Nephron progenitor cell (in vitro differentiated cells): ENCODE measurements around the gene SLC22A4.

ENCODE experiments used
- DNase-seq: peaks from one replicate; pipeline ENCODE4 v3.0.0; 2021
- H3K27ac Mint-ChIP-seq: 2 replicates; pipeline ENCODE4 v1.8.0; 2021; ENCODE audit warnings: mild to moderate bottlenecking, moderate library complexity, mixed read lengths
- H3K27me3 Mint-ChIP-seq: 2 replicates; pipeline ENCODE4 v1.8.0; 2021; ENCODE audit warnings: mild to moderate bottlenecking, low read depth, mixed read lengths; ENCODE audit not compliant: poor library complexity
- H3K36me3 Mint-ChIP-seq: 2 replicates; pipeline ENCODE4 v1.8.0; 2021; ENCODE audit warnings: low read depth, mixed read lengths
- H3K4me1 Mint-ChIP-seq: 2 replicates; pipeline ENCODE4 v1.8.0; 2021; ENCODE audit warnings: mixed read lengths
- H3K4me3 Mint-ChIP-seq: 2 replicates; pipeline ENCODE4 v1.8.0; 2021; ENCODE audit warnings: mild to moderate bottlenecking, moderate library complexity, mixed read lengths
- H3K9me3 Mint-ChIP-seq: 2 replicates; pipeline ENCODE4 v1.8.0; 2021; ENCODE audit warnings: mild to moderate bottlenecking, moderate library complexity, mixed read lengths
- CTCF ChIP-seq: fragments of 200-600 bp; sonication (generic); IDR thresholded peaks from 2 replicates; pipeline ENCODE4 v1.5.0; 2021; ENCODE audit warnings: antibody characterized with exemption

The SLC22A4 gene

GRCh38 chr5:132303589-132303988, 9.4 kb downstream of the SLC22A4 start:
- no peaks in the 10 kb centered on the region for H3K27me3 Mint-ChIP-seq
- no peak for TF ChIP-seq CTCF

GRCh38 chr5:132305420-132305819, 11.2 kb downstream of the SLC22A4 start:
- Mint-ChIP-seq H3K27me3 (no peaks in the 10 kb centered on the region), H3K9me3 (peaks cover 25% of the 10 kb centered on the region), H3K4me1 (peaks cover 12% of the 10 kb centered on the region), H3K27ac (no peak overlapping the region), H3K36me3 (peaks cover 7% of the 10 kb centered on the region), H3K4me3 (no peak overlapping the region)
- no peak for DNase-seq
- no peak for TF ChIP-seq CTCF

More at GRCh38 chr5:132303589-132303988, 9.4 kb downstream of the SLC22A4 start:
- H3K4me3 Mint-ChIP-seq: no peak overlapping the region
- no peak overlapping the region for H3K27ac Mint-ChIP-seq
- no peak for DNase-seq
- H3K4me1 Mint-ChIP-seq: peaks cover 7% of the 10 kb centered on the region
- peaks cover 7% of the 10 kb centered on the region for H3K36me3 Mint-ChIP-seq
- H3K9me3 Mint-ChIP-seq: peaks cover 25% of the 10 kb centered on the region

- TF ChIP-seq CTCF: no peak
- DNase-seq: no peak
- Mint-ChIP-seq H3K27me3 (peaks cover 2% of the 10 kb centered on the region), H3K36me3 (peaks cover 7% of the 10 kb centered on the region), H3K27ac (no peak overlapping the region), H3K9me3 (peaks cover 22% of the 10 kb centered on the region), H3K4me3 (no peak overlapping the region), H3K4me1 (peaks cover 32% of the 10 kb centered on the region)
Measured at GRCh38 chr5:132308701-132309100, 14.5 kb downstream of the SLC22A4 start.

- Mint-ChIP-seq H3K9me3 (peaks cover 12% of the 10 kb centered on the region), H3K27ac (no peak overlapping the region), H3K27me3 (peaks cover 2% of the 10 kb centered on the region), H3K36me3 (peaks cover 7% of the 10 kb centered on the region), H3K4me3 (no peak overlapping the region), H3K4me1 (peaks cover 37% of the 10 kb centered on the region)
- DNase-seq: no peak
- TF ChIP-seq CTCF: no peak
Measured at GRCh38 chr5:132309679-132310078, 15.5 kb downstream of the SLC22A4 start.

GRCh38 chr5:132310141-132310834, 16.1 kb downstream of the SLC22A4 start:
- H3K27me3 Mint-ChIP-seq: peaks cover 2% of the 10 kb centered on the region
- no peak overlapping the region for H3K4me3 Mint-ChIP-seq
- peaks cover 37% of the 10 kb centered on the region for H3K4me1 Mint-ChIP-seq
- H3K9me3 Mint-ChIP-seq: peaks cover 6% of the 10 kb centered on the region
- peak; percentile 13 for DNase-seq
- peak overlapping the region; percentile 38 for H3K27ac Mint-ChIP-seq
- TF ChIP-seq CTCF: no peak
- peaks cover 3% of the 10 kb centered on the region for H3K36me3 Mint-ChIP-seq

- Mint-ChIP-seq H3K9me3 (no peaks in the 10 kb centered on the region), H3K27ac (no peak overlapping the region), H3K36me3 (no peaks in the 10 kb centered on the region), H3K4me1 (peaks cover 34% of the 10 kb centered on the region), H3K4me3 (no peak overlapping the region), H3K27me3 (peaks cover 2% of the 10 kb centered on the region)
- TF ChIP-seq CTCF: no peak
- DNase-seq: no peak
Measured at GRCh38 chr5:132313366-132313765, 19.2 kb downstream of the SLC22A4 start.
